SK-N-MC (cell line): Measurements from ENCODE around the gene FRMD6.

Experiments
- DNase-seq: peaks from one replicate; pipeline ENCODE4 v3.0.0-alpha.2; 2011; ENCODE audit warnings: low read depth, low spot score
- H3K27ac ChIP-seq: fragments of 200-600 bp; sonication (generic); 2 replicates; pipeline ENCODE4 v1.5.1; 2016; ENCODE audit warnings: mixed run types
- H3K36me3 ChIP-seq: fragments of 200-600 bp; sonication (generic); 2 replicates; pipeline ENCODE4 v1.6.1; 2017; ENCODE audit warnings: antibody characterized with exemption, low read length, mixed read lengths; ENCODE audit not compliant: insufficient read depth
- H3K4me3 ChIP-seq: fragments of 200-600 bp; sonication (generic); 2 replicates; pipeline ENCODE4 v1.5.1; 2016
- H3K9ac ChIP-seq: fragments of 200-600 bp; sonication (generic); 2 replicates; pipeline ENCODE4 v1.8.0; 2017; ENCODE audit warnings: mixed run types, mixed read lengths; ENCODE audit not compliant: insufficient read length
- H3K9me3 ChIP-seq: fragments of 200-600 bp; sonication (generic); 2 replicates; pipeline ENCODE4 v1.6.1; 2017; ENCODE audit warnings: low read depth, mild to moderate bottlenecking, antibody characterized with exemption, low read length, moderate library complexity, mixed read lengths
- EZH2 ChIP-seq: fragments of 200-600 bp; sonication (generic); IDR thresholded peaks from one replicate; pipeline ENCODE4 v1.6.1; 2017; ENCODE audit warnings: antibody characterized with exemption
- FOXP2 ChIP-seq: optimal IDR thresholded peaks from 2 replicates; pipeline ENCODE3; 2011; ENCODE audit warnings: mild to moderate bottlenecking, moderate library complexity; ENCODE audit not compliant: insufficient read depth; ENCODE audit errors: extremely low read length, control extremely low read depth
- POLR2AphosphoS5 ChIP-seq: IDR thresholded peaks from 2 replicates; pipeline ENCODE4 v1.6.1; 2012; ENCODE audit warnings: mild to moderate bottlenecking, low read depth, low read length, borderline replicate concordance

Gene FRMD6

GRCh38 chr14:51691176-51691575 is 39.5 kb downstream of the FRMD6 start:
- H3K27ac ChIP-seq, result no peak overlapping the region
- H3K36me3 ChIP-seq, result peaks cover 11% of the 10 kb centered on the region
- no peak overlapping the region for H3K9ac ChIP-seq
- H3K9me3 ChIP-seq, result no peaks in the 10 kb centered on the region
- DNase-seq, result no peak
- H3K4me3 ChIP-seq, result no peak overlapping the region
- TF ChIP-seq EZH2 (no peak), POLR2AphosphoS5 (no peak), FOXP2 (no peak)

- no peak for DNase-seq
- no peak for TF ChIP-seq EZH2
- no peak for TF ChIP-seq POLR2AphosphoS5
- TF ChIP-seq FOXP2, result no peak
- H3K27ac ChIP-seq, result no peak overlapping the region
- no peak overlapping the region for H3K4me3 ChIP-seq
- H3K9me3 ChIP-seq, result no peaks in the 10 kb centered on the region
- H3K36me3 ChIP-seq, result peaks cover 11% of the 10 kb centered on the region
- H3K9ac ChIP-seq, result no peak overlapping the region
These were observed 40.9 kb downstream of the FRMD6 start for GRCh38 chr14:51692646-51693045.

GRCh38 chr14:51697848-51698247 is 46.1 kb downstream of the FRMD6 start:
- no peak for DNase-seq
- no peaks in the 10 kb centered on the region for H3K9me3 ChIP-seq
- no peak overlapping the region for H3K4me3 ChIP-seq
- H3K27ac ChIP-seq, result no peak overlapping the region
- no peak overlapping the region for H3K9ac ChIP-seq
- peaks cover 9% of the 10 kb centered on the region; the same call in 1 of the 2 replicates for H3K36me3 ChIP-seq
- TF ChIP-seq FOXP2, result no peak
- TF ChIP-seq POLR2AphosphoS5, result no peak
- TF ChIP-seq EZH2, result no peak

- peak overlapping the region; percentile 21 for H3K9ac ChIP-seq
- no peak overlapping the region for H3K4me3 ChIP-seq
- H3K36me3 ChIP-seq, result peaks cover 39% of the 10 kb centered on the region
- H3K9me3 ChIP-seq, result no peaks in the 10 kb centered on the region
- no peak for DNase-seq
- TF ChIP-seq EZH2 (no peak), POLR2AphosphoS5 (no peak)
- H3K27ac ChIP-seq, result peak overlapping the region; percentile 95; the same call in 1 of the 2 replicates
These were observed 50.2 kb downstream of the FRMD6 start for GRCh38 chr14:51701951-51702350.

- Histone ChIP-seq H3K9me3 (no peaks in the 10 kb centered on the region), H3K9ac (peak overlapping the region; percentile 57), H3K4me3 (peak overlapping the region; percentile 43), H3K27ac (peak overlapping the region; percentile 95), H3K36me3 (peaks cover 56% of the 10 kb centered on the region)
- DNase-seq, result no peak
- TF ChIP-seq FOXP2, result no peak
- TF ChIP-seq POLR2AphosphoS5, result no peak
- TF ChIP-seq EZH2, result no peak
These were observed 52.1 kb downstream of the FRMD6 start for GRCh38 chr14:51703787-51704186.

GRCh38 chr14:51704545-51704944 is 52.8 kb downstream of the FRMD6 start:
- peak overlapping the region; percentile 95 for H3K27ac ChIP-seq
- H3K9me3 ChIP-seq, result no peaks in the 10 kb centered on the region
- DNase-seq, result no peak
- peak overlapping the region; percentile 43 for H3K4me3 ChIP-seq
- no peak for TF ChIP-seq EZH2
- no peak for TF ChIP-seq FOXP2
- no peak for TF ChIP-seq POLR2AphosphoS5
- H3K36me3 ChIP-seq, result peaks cover 62% of the 10 kb centered on the region
- H3K9ac ChIP-seq, result peak overlapping the region; percentile 57

GRCh38 chr14:51707327-51707726 is 55.6 kb downstream of the FRMD6 start:
- Histone ChIP-seq H3K9ac (no peak overlapping the region), H3K27ac (no peak overlapping the region), H3K9me3 (no peaks in the 10 kb centered on the region), H3K4me3 (no peak overlapping the region), H3K36me3 (peaks cover 76% of the 10 kb centered on the region)
- DNase-seq, result no peak
- TF ChIP-seq EZH2 (no peak), POLR2AphosphoS5 (no peak), FOXP2 (no peak)

GRCh38 chr14:51711505-51711904 is 59.8 kb downstream of the FRMD6 start:
- Histone ChIP-seq H3K4me3 (no peak overlapping the region), H3K36me3 (peaks cover 68% of the 10 kb centered on the region), H3K9ac (no peak overlapping the region), H3K27ac (no peak overlapping the region), H3K9me3 (no peaks in the 10 kb centered on the region)
- DNase-seq, result no peak
- TF ChIP-seq EZH2, result no peak
- TF ChIP-seq POLR2AphosphoS5, result no peak
- no peak for TF ChIP-seq FOXP2

GRCh38 chr14:51715250-51715649 is 63.5 kb downstream of the FRMD6 start:
- Histone ChIP-seq H3K36me3 (peaks cover 74% of the 10 kb centered on the region), H3K27ac (no peak overlapping the region), H3K9ac (no peak overlapping the region), H3K9me3 (no peaks in the 10 kb centered on the region), H3K4me3 (no peak overlapping the region)
- TF ChIP-seq FOXP2, result no peak
- TF ChIP-seq EZH2, result no peak
- no peak for TF ChIP-seq POLR2AphosphoS5
- no peak for DNase-seq
